Measurements from ENCODE around the gene DIS3L2. TPM values are rescaled to one million over a fixed set of nuclear protein-coding genes. Genes with fewer than 3 reads are reported as not detected.
"Not testable (repeated sequence)": the region's sequence is repeated elsewhere in the genome, so short reads cannot be mapped to it uniquely, and the experiment has no call there.

Gene DIS3L2
- total and polyA plus RNA-seq, 2 donors: 16.3 to 21.6 TPM

DNA sequence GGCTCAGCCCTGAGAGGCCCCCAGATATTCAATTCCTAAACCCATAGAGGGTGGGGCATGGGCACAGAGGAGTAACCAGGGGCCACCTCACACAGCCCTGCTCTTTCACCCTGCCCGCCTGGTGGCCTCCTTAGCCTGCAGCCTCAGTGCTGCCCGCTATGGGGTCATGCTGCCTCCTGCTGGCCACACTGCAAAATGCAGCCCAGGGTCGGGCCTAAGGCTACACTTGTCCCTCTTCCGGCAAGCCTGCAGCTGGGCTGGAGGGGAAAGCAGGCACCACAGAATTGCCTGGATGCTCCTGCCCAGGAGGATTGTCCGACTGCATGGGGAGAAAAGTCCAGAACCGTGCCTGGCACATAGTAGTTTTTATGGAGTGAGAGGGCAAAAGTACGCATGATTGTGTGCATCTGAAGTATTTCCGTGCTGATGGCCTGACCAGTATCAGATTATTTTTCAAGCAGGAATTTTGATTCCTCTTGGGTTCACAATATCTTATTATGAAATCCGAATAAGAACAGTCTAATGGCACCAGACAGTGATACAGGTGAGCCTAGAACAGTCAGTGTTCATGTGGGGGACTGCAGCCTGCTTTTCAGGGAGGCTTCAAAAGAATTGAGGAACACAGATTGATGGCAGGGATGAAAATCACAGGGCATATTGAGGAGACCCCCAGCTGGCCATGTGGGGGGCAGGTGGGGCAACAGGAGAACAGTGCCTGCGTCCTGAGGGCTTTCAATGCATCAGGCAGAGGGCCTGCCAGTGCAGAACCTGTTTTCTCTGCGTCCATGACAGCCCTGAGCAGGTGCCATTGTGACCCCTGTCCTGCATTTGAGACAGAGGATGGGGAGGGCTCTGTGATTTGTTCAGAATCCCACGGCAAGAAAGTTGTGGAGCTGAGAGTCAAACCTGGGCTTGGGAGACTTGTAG lies 365.9 kb downstream of the DIS3L2 start:
- peaks cover 42 to 57% of the 10 kb centered on the region in 2 donors for H3K4me1 ChIP-seq (ENCODE audit: control insufficient read depth in 2 of 2, insufficient read depth in 2 of 2, low read length in 2 of 2)
- no peaks in the 10 kb centered on the region for H3K27me3 ChIP-seq (ENCODE audit: control insufficient read depth in 2 of 2, insufficient read depth in 1 of 2, low read length in 1 of 2)
- 67% methylated on average over 12 of the region's 12 CpGs for WGBS
- H3K36me3 ChIP-seq (ENCODE audit: control insufficient read depth in 2 of 2, insufficient read depth in 2 of 2, low read length in 1 of 2): peaks cover 0 to 10% of the 10 kb centered on the region in 2 donors
- no peak overlapping the region for H3K27ac ChIP-seq (ENCODE audit: low read depth in 1 of 2, low read length in 1 of 2)
- no peaks in the 10 kb centered on the region for H3K9me3 ChIP-seq (ENCODE audit: control insufficient read depth in 2 of 2, insufficient read depth in 1 of 2, low read length in 1 of 2)
- no peak overlapping the region for H3K4me3 ChIP-seq (ENCODE audit: low read length in 2 of 2)
- DNase-seq (ENCODE audit: low read depth in 6 of 9, low spot score in 9 of 9): peak in 5 of 9 donors; percentile 59 to 90 (median 82)

DNA sequence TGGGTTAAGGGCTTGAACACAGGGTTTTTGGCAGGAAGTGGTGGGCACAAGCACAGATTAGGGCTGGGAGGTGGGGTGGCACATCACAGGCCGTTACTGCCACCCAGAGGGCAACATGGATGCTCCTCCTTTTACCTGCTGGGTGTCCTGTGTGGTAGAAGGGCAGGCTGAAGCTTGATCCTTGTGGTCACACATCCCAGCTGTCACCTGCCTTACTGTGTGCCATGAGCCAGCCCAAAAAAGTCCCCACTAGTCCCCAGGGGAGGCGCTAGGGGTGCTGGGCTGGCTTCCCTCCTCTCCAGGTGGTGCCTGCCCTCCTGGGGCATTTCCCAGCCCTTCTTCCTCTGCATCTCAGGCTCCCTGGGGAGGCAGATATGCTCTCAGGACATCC lies 366.5 kb downstream of the DIS3L2 start:
- no peaks in the 10 kb centered on the region for H3K27me3 ChIP-seq (ENCODE audit: control insufficient read depth in 2 of 2, insufficient read depth in 1 of 2, low read length in 1 of 2)
- H3K27ac ChIP-seq (ENCODE audit: low read depth in 1 of 2, low read length in 1 of 2): no peak overlapping the region
- peaks cover 0 to 10% of the 10 kb centered on the region in 2 donors for H3K36me3 ChIP-seq (ENCODE audit: control insufficient read depth in 2 of 2, insufficient read depth in 2 of 2, low read length in 1 of 2)
- WGBS: 76% methylated on average over 2 of the region's 2 CpGs
- DNase-seq (ENCODE audit: low read depth in 6 of 9, low spot score in 9 of 9): peak in 4 of 9 donors; percentile 57 to 84 (median 70)
- peaks cover 35 to 50% of the 10 kb centered on the region in 2 donors for H3K4me1 ChIP-seq (ENCODE audit: control insufficient read depth in 2 of 2, insufficient read depth in 2 of 2, low read length in 2 of 2)
- H3K9me3 ChIP-seq (ENCODE audit: control insufficient read depth in 2 of 2, insufficient read depth in 1 of 2, low read length in 1 of 2): no peaks in the 10 kb centered on the region
- H3K4me3 ChIP-seq (ENCODE audit: low read length in 2 of 2): no peak overlapping the region

DNA sequence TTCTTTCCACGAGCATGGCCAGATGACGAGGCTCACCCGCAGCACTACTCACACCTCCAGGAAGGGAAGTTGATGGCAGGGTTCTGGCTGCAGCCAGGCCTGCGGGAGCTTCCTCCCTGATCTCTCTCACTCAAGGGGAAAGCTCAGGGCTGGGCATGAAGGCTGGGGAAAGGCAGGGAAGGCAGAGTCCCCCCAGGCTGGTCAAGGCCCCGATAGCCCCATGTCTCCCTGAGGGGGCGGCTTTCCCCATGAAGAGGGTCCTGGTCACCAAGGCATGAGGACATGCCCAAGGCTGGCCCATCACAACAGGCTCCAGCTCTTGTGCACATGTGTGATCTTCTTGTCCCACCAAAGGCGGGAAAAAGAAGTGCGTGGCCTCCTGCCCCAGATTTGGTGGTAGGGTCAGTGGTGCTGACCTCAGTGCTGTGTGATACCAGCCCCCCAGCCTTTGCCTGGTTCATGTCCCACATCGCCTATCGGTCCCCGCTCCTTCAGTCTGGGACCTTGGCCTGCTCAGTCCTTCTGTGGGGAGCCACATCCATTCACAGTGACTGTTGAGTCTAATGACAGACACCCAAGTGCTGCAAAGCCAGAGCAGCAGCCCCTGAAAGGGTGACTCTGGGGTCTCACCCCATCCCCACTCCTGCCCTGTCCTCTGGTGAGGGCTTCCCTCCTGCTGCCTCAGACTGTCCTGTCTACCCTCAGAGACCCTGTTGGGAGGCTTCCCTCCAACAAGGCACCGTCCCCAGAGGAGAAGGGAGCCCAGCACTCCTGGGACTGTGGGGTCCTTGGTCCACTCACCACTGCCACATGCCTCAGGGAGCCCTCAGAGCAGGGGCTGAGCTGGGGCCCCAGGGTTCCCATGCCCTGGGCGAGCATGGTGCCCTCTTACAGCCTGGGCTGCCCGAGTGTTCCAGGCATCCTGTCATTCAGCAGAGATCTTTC lies 367.3 kb downstream of the DIS3L2 start:
- peaks cover 31 to 43% of the 10 kb centered on the region in 2 donors for H3K4me1 ChIP-seq (ENCODE audit: control insufficient read depth in 2 of 2, insufficient read depth in 2 of 2, low read length in 2 of 2)
- no peak overlapping the region for H3K4me3 ChIP-seq (ENCODE audit: low read length in 2 of 2)
- H3K36me3 ChIP-seq (ENCODE audit: control insufficient read depth in 2 of 2, insufficient read depth in 2 of 2, low read length in 1 of 2): peaks cover 0 to 12% of the 10 kb centered on the region in 2 donors
- H3K27ac ChIP-seq (ENCODE audit: low read depth in 1 of 2, low read length in 1 of 2): no peak overlapping the region
- WGBS: 96% methylated on average over 14 of the region's 14 CpGs
- H3K9me3 ChIP-seq (ENCODE audit: control insufficient read depth in 2 of 2, insufficient read depth in 1 of 2, low read length in 1 of 2): no peaks in the 10 kb centered on the region
- no peak for DNase-seq (ENCODE audit: low read depth in 6 of 9, low spot score in 9 of 9)
- H3K27me3 ChIP-seq (ENCODE audit: control insufficient read depth in 2 of 2, insufficient read depth in 1 of 2, low read length in 1 of 2): no peaks in the 10 kb centered on the region

DNA sequence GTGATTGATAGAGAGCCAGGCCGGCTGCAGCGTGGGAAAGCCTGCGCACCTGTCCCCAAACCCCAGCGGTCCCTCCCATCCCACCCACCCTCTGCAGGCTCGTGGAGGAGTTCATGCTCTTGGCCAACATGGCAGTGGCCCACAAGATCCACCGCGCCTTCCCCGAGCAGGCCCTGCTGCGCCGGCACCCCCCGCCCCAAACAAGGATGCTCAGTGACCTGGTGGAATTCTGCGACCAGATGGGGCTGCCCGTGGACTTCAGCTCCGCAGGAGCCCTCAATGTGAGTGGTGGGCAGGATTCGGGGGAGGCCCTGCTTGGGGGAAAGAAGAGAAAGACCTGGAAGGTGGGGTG lies 368.2 kb downstream of the DIS3L2 start:
- Histone ChIP-seq H3K4me1 (ENCODE audit: control insufficient read depth in 2 of 2, insufficient read depth in 2 of 2, low read length in 2 of 2) (peaks cover 27 to 35% of the 10 kb centered on the region in 2 donors), H3K9me3 (ENCODE audit: control insufficient read depth in 2 of 2, insufficient read depth in 1 of 2, low read length in 1 of 2) (no peaks in the 10 kb centered on the region), H3K27me3 (ENCODE audit: control insufficient read depth in 2 of 2, insufficient read depth in 1 of 2, low read length in 1 of 2) (no peaks in the 10 kb centered on the region), H3K27ac (ENCODE audit: low read depth in 1 of 2, low read length in 1 of 2) (no peak overlapping the region), H3K36me3 (ENCODE audit: control insufficient read depth in 2 of 2, insufficient read depth in 2 of 2, low read length in 1 of 2) (peaks cover 0 to 15% of the 10 kb centered on the region in 2 donors), H3K4me3 (ENCODE audit: low read length in 2 of 2) (no peak overlapping the region)
- no peak for DNase-seq (ENCODE audit: low read depth in 6 of 9, low spot score in 9 of 9)
- 98% methylated on average over 15 of the region's 15 CpGs for WGBS

DNA sequence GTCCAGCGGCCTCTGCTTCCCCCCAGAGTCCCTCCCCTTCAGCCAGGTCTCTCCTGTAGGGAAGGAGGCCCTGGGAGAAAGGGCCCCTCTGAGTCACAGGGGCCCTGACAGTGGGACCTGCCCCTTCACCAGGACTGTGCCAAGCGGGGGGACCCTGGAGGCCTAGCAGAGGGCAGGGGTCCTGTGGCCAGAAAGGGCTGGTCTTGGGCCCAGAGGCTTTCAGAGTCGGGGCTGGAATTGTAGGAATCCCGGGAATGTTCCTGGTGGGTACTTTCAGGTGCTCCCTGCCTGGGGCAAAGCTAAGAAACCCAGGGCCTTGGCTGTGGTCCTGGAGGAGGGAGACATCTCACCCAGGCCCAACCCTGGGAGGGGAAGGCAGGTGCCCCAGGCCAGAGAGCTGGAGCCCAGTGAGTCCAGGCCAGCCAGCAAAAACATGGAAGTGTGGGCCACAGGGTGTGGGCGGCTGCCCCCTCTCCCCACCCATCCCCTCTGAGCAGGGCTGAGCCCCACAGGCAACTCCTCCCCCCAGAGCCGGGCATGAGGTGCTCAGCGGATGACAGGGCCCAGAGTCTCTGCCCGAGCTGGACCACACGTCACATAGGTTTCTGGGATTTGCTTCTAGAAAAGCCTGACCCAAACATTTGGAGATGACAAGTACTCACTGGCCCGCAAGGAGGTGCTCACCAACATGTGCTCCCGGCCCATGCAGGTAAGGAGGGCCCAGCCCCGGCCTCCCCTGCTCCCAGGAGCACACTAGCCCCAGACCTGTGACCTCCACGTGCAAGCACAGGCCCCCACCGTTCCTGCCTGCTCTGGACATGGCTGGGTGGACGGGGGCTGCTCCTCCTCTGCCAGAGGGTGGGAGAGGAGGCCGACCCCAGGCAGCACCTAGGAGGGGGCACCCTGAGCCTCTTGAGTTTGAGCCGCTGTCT lies 368.8 kb downstream of the DIS3L2 start:
- Histone ChIP-seq H3K4me3 (ENCODE audit: low read length in 2 of 2) (no peak overlapping the region), H3K27me3 (ENCODE audit: control insufficient read depth in 2 of 2, insufficient read depth in 1 of 2, low read length in 1 of 2) (no peaks in the 10 kb centered on the region), H3K9me3 (ENCODE audit: control insufficient read depth in 2 of 2, insufficient read depth in 1 of 2, low read length in 1 of 2) (no peaks in the 10 kb centered on the region), H3K4me1 (ENCODE audit: control insufficient read depth in 2 of 2, insufficient read depth in 2 of 2, low read length in 2 of 2) (peaks cover 24 to 29% of the 10 kb centered on the region in 2 donors), H3K27ac (ENCODE audit: low read depth in 1 of 2, low read length in 1 of 2) (no peak overlapping the region), H3K36me3 (ENCODE audit: control insufficient read depth in 2 of 2, insufficient read depth in 2 of 2, low read length in 1 of 2) (peaks cover 0 to 15% of the 10 kb centered on the region in 2 donors)
- DNase-seq (ENCODE audit: low read depth in 6 of 9, low spot score in 9 of 9): no peak
- WGBS: 98% methylated on average over 15 of the region's 17 CpGs

DNA sequence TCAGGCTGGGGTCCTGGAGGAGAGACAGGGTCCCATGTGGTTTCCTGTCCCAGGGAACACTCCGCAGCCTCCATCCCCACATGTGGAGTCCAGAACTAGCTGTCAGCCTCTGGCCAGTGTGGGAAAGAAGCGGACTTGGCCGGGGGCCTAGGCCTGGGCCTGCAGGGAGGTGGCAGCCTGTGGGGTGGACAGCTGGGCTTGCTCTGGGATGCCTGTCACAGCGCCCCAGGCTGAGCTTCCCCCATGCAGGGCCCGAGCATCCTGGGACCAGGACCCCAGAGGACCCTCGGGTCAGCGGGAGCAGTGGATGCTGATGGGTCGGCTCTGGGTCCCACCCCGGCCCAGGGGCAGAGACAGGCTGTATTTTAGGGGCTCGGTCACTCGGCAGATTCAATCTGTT lies 369.5 kb downstream of the DIS3L2 start:
- H3K27ac ChIP-seq (ENCODE audit: low read depth in 1 of 2, low read length in 1 of 2): not testable (repeated sequence)
- WGBS: 96% methylated on average over 11 of the region's 11 CpGs

DNA sequence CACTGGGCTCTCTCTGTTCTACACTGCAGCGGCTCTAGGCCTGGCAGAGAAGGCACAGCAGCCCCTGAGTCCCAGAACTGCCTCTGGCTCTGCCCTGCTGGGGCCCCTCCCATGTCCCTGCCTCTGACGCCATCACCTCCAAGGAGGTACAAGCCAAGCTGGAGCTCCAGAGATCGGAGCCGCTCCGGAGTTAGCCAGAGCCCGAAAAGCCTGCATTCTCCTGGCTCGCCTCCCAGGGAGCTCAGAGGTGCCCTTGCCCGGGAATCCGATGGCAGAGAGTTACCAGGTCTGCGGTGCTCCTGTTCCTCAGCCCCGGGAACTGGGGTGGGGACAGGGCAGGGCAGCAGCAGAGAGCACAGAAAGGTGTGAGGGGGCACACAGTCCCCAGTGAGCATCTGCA lies 370.1 kb downstream of the DIS3L2 start:
- not testable (repeated sequence) for H3K27ac ChIP-seq (ENCODE audit: low read depth in 1 of 2, low read length in 1 of 2); H3K27me3 ChIP-seq (ENCODE audit: control insufficient read depth in 2 of 2, insufficient read depth in 1 of 2, low read length in 1 of 2); H3K9me3 ChIP-seq (ENCODE audit: control insufficient read depth in 2 of 2, insufficient read depth in 1 of 2, low read length in 1 of 2); H3K4me3 ChIP-seq (ENCODE audit: low read length in 2 of 2); DNase-seq (ENCODE audit: low read depth in 6 of 9, low spot score in 9 of 9)
- Histone ChIP-seq H3K4me1 (ENCODE audit: control insufficient read depth in 2 of 2, insufficient read depth in 2 of 2, low read length in 2 of 2) (peaks cover 12 to 17% of the 10 kb centered on the region in 2 donors), H3K36me3 (ENCODE audit: control insufficient read depth in 2 of 2, insufficient read depth in 2 of 2, low read length in 1 of 2) (peaks cover 6 to 27% of the 10 kb centered on the region in 2 donors)
- WGBS: 98% methylated on average over 11 of the region's 11 CpGs

More for the DNA sequence above, 369.5 kb downstream of the DIS3L2 start:
- not testable (repeated sequence) for DNase-seq (ENCODE audit: low read depth in 6 of 9, low spot score in 9 of 9); H3K9me3 ChIP-seq (ENCODE audit: control insufficient read depth in 2 of 2, insufficient read depth in 1 of 2, low read length in 1 of 2); H3K27me3 ChIP-seq (ENCODE audit: control insufficient read depth in 2 of 2, insufficient read depth in 1 of 2, low read length in 1 of 2); H3K4me3 ChIP-seq (ENCODE audit: low read length in 2 of 2)
- Histone ChIP-seq H3K4me1 (ENCODE audit: control insufficient read depth in 2 of 2, insufficient read depth in 2 of 2, low read length in 2 of 2) (peaks cover 17 to 22% of the 10 kb centered on the region in 2 donors), H3K36me3 (ENCODE audit: control insufficient read depth in 2 of 2, insufficient read depth in 2 of 2, low read length in 1 of 2) (peaks cover 6 to 22% of the 10 kb centered on the region in 2 donors)

DNA sequence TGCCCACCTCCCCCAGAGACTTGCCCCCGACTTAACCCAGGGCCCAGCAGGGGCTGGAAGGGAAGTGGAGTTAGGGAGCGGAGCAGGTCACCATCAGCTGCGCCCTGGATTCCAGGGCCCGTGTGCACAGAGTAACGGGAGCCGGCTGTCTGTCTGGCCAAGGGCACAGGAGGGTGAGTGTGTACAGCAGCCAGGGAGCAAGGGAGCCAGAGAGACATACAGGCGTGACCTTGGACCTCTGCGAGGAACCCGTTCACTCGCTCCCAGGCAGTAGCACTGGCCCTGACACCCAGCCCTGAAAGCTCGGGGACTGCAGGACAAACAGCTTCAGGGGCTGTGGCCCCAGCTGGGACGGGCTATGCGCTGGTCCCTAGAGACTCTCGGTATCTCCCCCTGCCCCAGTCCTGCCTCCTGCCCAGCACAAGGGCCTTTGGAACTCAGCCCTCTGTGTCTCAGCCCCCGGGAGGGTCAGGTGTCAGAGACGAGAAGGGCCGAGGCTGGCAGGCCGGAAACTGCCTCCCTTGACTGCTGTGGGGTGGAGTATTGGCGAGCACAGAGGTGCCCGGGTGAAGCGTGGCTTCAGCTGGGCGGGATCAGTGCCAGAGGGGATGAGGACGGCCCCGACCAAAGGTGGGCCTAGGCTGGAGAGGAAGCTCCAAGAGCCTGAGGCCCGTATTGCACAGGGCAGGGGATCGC lies 370.9 kb downstream of the DIS3L2 start:
- peaks cover 7 to 14% of the 10 kb centered on the region in 2 donors for H3K4me1 ChIP-seq (ENCODE audit: control insufficient read depth in 2 of 2, insufficient read depth in 2 of 2, low read length in 2 of 2)
- H3K27ac ChIP-seq (ENCODE audit: low read depth in 1 of 2, low read length in 1 of 2); H3K27me3 ChIP-seq (ENCODE audit: control insufficient read depth in 2 of 2, insufficient read depth in 1 of 2, low read length in 1 of 2); H3K9me3 ChIP-seq (ENCODE audit: control insufficient read depth in 2 of 2, insufficient read depth in 1 of 2, low read length in 1 of 2); DNase-seq (ENCODE audit: low read depth in 6 of 9, low spot score in 9 of 9); H3K4me3 ChIP-seq (ENCODE audit: low read length in 2 of 2): not testable (repeated sequence)
- peaks cover 6 to 35% of the 10 kb centered on the region in 2 donors for H3K36me3 ChIP-seq (ENCODE audit: control insufficient read depth in 2 of 2, insufficient read depth in 2 of 2, low read length in 1 of 2)
- 97% methylated on average over 25 of the region's 26 CpGs for WGBS
